ENCODE results near the gene TBC1D5.

Gene TBC1D5

GRCh38 chr3:17333446-17333845 lies 409.0 kb downstream of the TBC1D5 start:
- no peak for DNase-seq

GRCh38 chr3:17330660-17331059 lies 411.8 kb downstream of the TBC1D5 start:
- no peak for DNase-seq

- no peak for DNase-seq
Observed at GRCh38 chr3:17329927-17330326, 412.5 kb downstream of the TBC1D5 start.

GRCh38 chr3:17322106-17322793 lies 420.2 kb downstream of the TBC1D5 start:
- DNase-seq, result no peak

- DNase-seq, result no peak
Observed at GRCh38 chr3:17320266-17320665, 422.2 kb downstream of the TBC1D5 start.

GRCh38 chr3:17315897-17316296 lies 426.5 kb downstream of the TBC1D5 start:
- no peak for DNase-seq

- DNase-seq, result no peak
Observed at GRCh38 chr3:17314171-17314570, 428.3 kb downstream of the TBC1D5 start.

- no peak for DNase-seq
Observed at GRCh38 chr3:17313746-17314145, 428.7 kb downstream of the TBC1D5 start.

- DNase-seq, result no peak
Observed at GRCh38 chr3:17310983-17311382, 431.4 kb downstream of the TBC1D5 start.

- no peak for DNase-seq
Observed at GRCh38 chr3:17307887-17308286, 434.5 kb downstream of the TBC1D5 start.

- DNase-seq, result peak in 1 of 2 experiments; percentile 19
Observed at GRCh38 chr3:17307482-17307881, 434.9 kb downstream of the TBC1D5 start.

GRCh38 chr3:17304969-17305368 lies 437.5 kb downstream of the TBC1D5 start:
- DNase-seq, result no peak

GRCh38 chr3:17302774-17303173 lies 439.7 kb downstream of the TBC1D5 start:
- DNase-seq, result no peak

- no peak for DNase-seq
Observed at GRCh38 chr3:17302170-17302569, 440.3 kb downstream of the TBC1D5 start.

- DNase-seq, result no peak
Observed at GRCh38 chr3:17301271-17301670, 441.2 kb downstream of the TBC1D5 start.

GRCh38 chr3:17300441-17300840 lies 442.0 kb downstream of the TBC1D5 start:
- no peak for DNase-seq

- no peak for DNase-seq
Observed at GRCh38 chr3:17298038-17298437, 444.4 kb downstream of the TBC1D5 start.

GRCh38 chr3:17292556-17292955 lies 449.9 kb downstream of the TBC1D5 start:
- DNase-seq, result no peak

GRCh38 chr3:17290894-17291293 lies 451.5 kb downstream of the TBC1D5 start:
- DNase-seq, result no peak

- DNase-seq, result no peak
Observed at GRCh38 chr3:17288839-17289399, 453.5 kb downstream of the TBC1D5 start.

- DNase-seq, result no peak
Observed at GRCh38 chr3:17287006-17287689, 455.3 kb downstream of the TBC1D5 start.

GRCh38 chr3:17278006-17278405 lies 464.4 kb downstream of the TBC1D5 start:
- DNase-seq, result no peak

GRCh38 chr3:17266846-17267245 lies 475.6 kb downstream of the TBC1D5 start:
- no peak for DNase-seq

GRCh38 chr3:17261627-17262369 lies 480.6 kb downstream of the TBC1D5 start:
- no peak for DNase-seq

Measured in SW 1271 (cell line).